Trophoblast cell (in vitro differentiated cells and primary cell): ENCODE results near the gene PAN2. TPM values are rescaled to one million over a fixed set of nuclear protein-coding genes. Genes with fewer than 3 reads are reported as not detected.

Experiments used
- DNase-seq, 2 donors: peaks; one replicate each; pipeline ENCODE4 v3.0.0-alpha.2; 2016
- H2AFZ ChIP-seq: 2 replicates; pipeline ENCODE4 v1.6.1; 2013; ENCODE audit warnings: low read length, moderate library complexity, mild to moderate bottlenecking; ENCODE audit not compliant: insufficient read depth, poor library complexity
- H2AK5ac ChIP-seq: 2 replicates; pipeline ENCODE4 v1.6.1; 2013; ENCODE audit warnings: mild to moderate bottlenecking, low read length
- H2BK120ac ChIP-seq: 2 replicates; pipeline ENCODE4 v1.6.1; 2013; ENCODE audit warnings: low read length, mild to moderate bottlenecking, moderate library complexity; ENCODE audit not compliant: insufficient read depth, poor library complexity
- H2BK12ac ChIP-seq: 2 replicates; pipeline ENCODE4 v1.6.1; 2013; ENCODE audit warnings: mild to moderate bottlenecking, low read length, moderate library complexity
- H2BK5ac ChIP-seq: 2 replicates; pipeline ENCODE4 v1.6.1; 2013; ENCODE audit warnings: low read length, low read depth, moderate library complexity, mild to moderate bottlenecking; ENCODE audit not compliant: poor library complexity
- H3K14ac ChIP-seq: 2 replicates; pipeline ENCODE4 v1.6.1; 2013; ENCODE audit warnings: mild to moderate bottlenecking, low read length
- H3K18ac ChIP-seq: 2 replicates; pipeline ENCODE4 v1.6.1; 2013; ENCODE audit warnings: mild to moderate bottlenecking, low read length
- H3K23ac ChIP-seq: 2 replicates; pipeline ENCODE4 v1.6.1; 2013; ENCODE audit warnings: low read length
- H3K27ac ChIP-seq: 2 replicates; pipeline ENCODE4 v1.5.1; 2013; ENCODE audit warnings: low read depth, mild to moderate bottlenecking, inconsistent platforms, low read length, moderate library complexity
- H3K27me3 ChIP-seq: 2 replicates; pipeline ENCODE4 v1.6.1; 2013; ENCODE audit warnings: inconsistent platforms, mild to moderate bottlenecking, low read length, moderate library complexity; ENCODE audit not compliant: insufficient read depth
- H3K36me3 ChIP-seq, 2 experiments: 1 replicate in 1 of 2; 2 replicates in 1 of 2; pipeline ENCODE4 v1.6.1; 2013; ENCODE audit warnings: low read length in 2 of 2, mild to moderate bottlenecking in 2 of 2, moderate library complexity in 1 of 2; ENCODE audit not compliant: insufficient read depth in 2 of 2, control insufficient read depth in 1 of 2
- H3K4ac ChIP-seq: 2 replicates; pipeline ENCODE4 v1.6.1; 2013; ENCODE audit warnings: low read depth, mild to moderate bottlenecking, low read length, moderate library complexity
- H3K4me1 ChIP-seq, 2 experiments: 1 replicate in 1 of 2; 2 replicates in 1 of 2; pipeline ENCODE4 v1.6.1; 2013; ENCODE audit warnings: low read length in 2 of 2, mild to moderate bottlenecking in 2 of 2, moderate library complexity in 1 of 2; ENCODE audit not compliant: insufficient read depth in 2 of 2, control insufficient read depth in 1 of 2
- H3K4me2 ChIP-seq: 2 replicates; pipeline ENCODE4 v1.6.1; 2013; ENCODE audit warnings: inconsistent platforms, mild to moderate bottlenecking, low read length, moderate library complexity
- H3K4me3 ChIP-seq: 2 replicates; pipeline ENCODE4 v1.5.1; 2013; ENCODE audit warnings: mild to moderate bottlenecking, low read depth, low read length, inconsistent platforms
- H3K79me1 ChIP-seq: one replicate; pipeline ENCODE4 v1.6.1; 2013; ENCODE audit warnings: low read length
- H3K79me2 ChIP-seq: 2 replicates; pipeline ENCODE4 v1.6.1; 2013; ENCODE audit warnings: low read length, mild to moderate bottlenecking; ENCODE audit not compliant: control insufficient read depth, insufficient read depth, poor library complexity
- H3K9ac ChIP-seq: 2 replicates; pipeline ENCODE4 v1.6.1; 2013; ENCODE audit warnings: mild to moderate bottlenecking, low read length
- H3K9me3 ChIP-seq: 2 replicates; pipeline ENCODE4 v1.6.1; 2013; ENCODE audit warnings: low read depth, mild to moderate bottlenecking, control low read depth, inconsistent platforms, low read length; ENCODE audit not compliant: insufficient read depth
- H4K12ac ChIP-seq: 2 replicates; pipeline ENCODE4 v1.6.1; 2013; ENCODE audit warnings: low read depth, mild to moderate bottlenecking, low read length, moderate library complexity
- H4K8ac ChIP-seq: 2 replicates; pipeline ENCODE4 v1.6.1; 2013; ENCODE audit warnings: low read depth, mild to moderate bottlenecking, low read length, moderate library complexity
- H4K91ac ChIP-seq: one replicate; pipeline ENCODE4 v1.6.1; 2013; ENCODE audit warnings: low read depth, mild to moderate bottlenecking, low read length, moderate library complexity
- WGBS: extraction: QIAGEN DNeasy Blood & Tissue Kit; methylation state at CpG from one replicate; pipeline ENCODE4 v1.1.7; 2013; ENCODE audit warnings: missing lambda C conversion rate; ENCODE audit not compliant: insufficient read length, insufficient coverage; ENCODE audit errors: extremely low coverage; 5-methylcytosine and 5-hydroxymethylcytosine counted together
- polyA plus RNA-seq: library from polyadenylated mRNA; stranded (reverse); fragments of 200-250 nt; gene quantifications from 2 replicates; pipeline ENCODE4 v1.2.3, GENCODE V29; 2013

PAN2 gene, protein sequence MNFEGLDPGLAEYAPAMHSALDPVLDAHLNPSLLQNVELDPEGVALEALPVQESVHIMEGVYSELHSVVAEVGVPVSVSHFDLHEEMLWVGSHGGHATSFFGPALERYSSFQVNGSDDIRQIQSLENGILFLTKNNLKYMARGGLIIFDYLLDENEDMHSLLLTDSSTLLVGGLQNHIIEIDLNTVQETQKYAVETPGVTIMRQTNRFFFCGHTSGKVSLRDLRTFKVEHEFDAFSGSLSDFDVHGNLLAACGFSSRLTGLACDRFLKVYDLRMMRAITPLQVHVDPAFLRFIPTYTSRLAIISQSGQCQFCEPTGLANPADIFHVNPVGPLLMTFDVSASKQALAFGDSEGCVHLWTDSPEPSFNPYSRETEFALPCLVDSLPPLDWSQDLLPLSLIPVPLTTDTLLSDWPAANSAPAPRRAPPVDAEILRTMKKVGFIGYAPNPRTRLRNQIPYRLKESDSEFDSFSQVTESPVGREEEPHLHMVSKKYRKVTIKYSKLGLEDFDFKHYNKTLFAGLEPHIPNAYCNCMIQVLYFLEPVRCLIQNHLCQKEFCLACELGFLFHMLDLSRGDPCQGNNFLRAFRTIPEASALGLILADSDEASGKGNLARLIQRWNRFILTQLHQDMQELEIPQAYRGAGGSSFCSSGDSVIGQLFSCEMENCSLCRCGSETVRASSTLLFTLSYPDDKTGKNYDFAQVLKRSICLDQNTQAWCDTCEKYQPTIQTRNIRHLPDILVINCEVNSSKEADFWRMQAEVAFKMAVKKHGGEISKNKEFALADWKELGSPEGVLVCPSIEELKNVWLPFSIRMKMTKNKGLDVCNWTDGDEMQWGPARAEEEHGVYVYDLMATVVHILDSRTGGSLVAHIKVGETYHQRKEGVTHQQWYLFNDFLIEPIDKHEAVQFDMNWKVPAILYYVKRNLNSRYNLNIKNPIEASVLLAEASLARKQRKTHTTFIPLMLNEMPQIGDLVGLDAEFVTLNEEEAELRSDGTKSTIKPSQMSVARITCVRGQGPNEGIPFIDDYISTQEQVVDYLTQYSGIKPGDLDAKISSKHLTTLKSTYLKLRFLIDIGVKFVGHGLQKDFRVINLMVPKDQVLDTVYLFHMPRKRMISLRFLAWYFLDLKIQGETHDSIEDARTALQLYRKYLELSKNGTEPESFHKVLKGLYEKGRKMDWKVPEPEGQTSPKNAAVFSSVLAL
- 15.4 and 16.2 TPM in 2 replicates for polyA plus RNA-seq

- H3K4me2 ChIP-seq = peak within 1 kb of the TSS; percentile 82
- peak within 1 kb of the TSS; percentile 53 for H3K4ac ChIP-seq
- WGBS = no CpG with 5 or more reads among the region's 45 CpGs
- H3K27me3 ChIP-seq = no peaks in the 10 kb centered on the region
- DNase-seq = peak; percentile 92 to 93
- H3K27ac ChIP-seq = peak within 1 kb of the TSS; percentile 95
- H3K79me2 ChIP-seq = peaks cover 2% of the 10 kb centered on the region
- peak within 1 kb of the TSS; percentile 67 for H3K14ac ChIP-seq
- H3K79me1 ChIP-seq = peaks cover 8% of the 10 kb centered on the region
- H4K91ac ChIP-seq = peak within 1 kb of the TSS; percentile 93
- no peaks in the 10 kb centered on the region for H3K36me3 ChIP-seq
- peak within 1 kb of the TSS; percentile 69 for H4K12ac ChIP-seq
- H2BK12ac ChIP-seq = peak within 1 kb of the TSS; percentile 5
- peak within 1 kb of the TSS; percentile 23 for H2BK5ac ChIP-seq
- peaks cover 7 to 8% of the 10 kb centered on the region in 2 experiments for H3K4me1 ChIP-seq
- H3K18ac ChIP-seq = peak within 1 kb of the TSS; percentile 77
- H2AK5ac ChIP-seq = peak within 1 kb of the TSS; percentile 51
- H3K9me3 ChIP-seq = no peaks in the 10 kb centered on the region
- peak within 1 kb of the TSS; percentile 67 for H3K4me3 ChIP-seq
- H2BK120ac ChIP-seq = peak within 1 kb of the TSS; percentile 48
- no peak within 1 kb of the TSS for H3K23ac ChIP-seq
- H2AFZ ChIP-seq = peak within 1 kb of the TSS; percentile 21
- H4K8ac ChIP-seq = peak within 1 kb of the TSS; percentile 94
- H3K9ac ChIP-seq = peak within 1 kb of the TSS; percentile 90
Measured at GRCh38 chr12:56333679-56334489, at the start of gene PAN2. Gene PAN2, minus strand, starts transcription at chr12:56334000. Its CDS starts 906 bp downstream, at chr12:56333094.

DNA sequence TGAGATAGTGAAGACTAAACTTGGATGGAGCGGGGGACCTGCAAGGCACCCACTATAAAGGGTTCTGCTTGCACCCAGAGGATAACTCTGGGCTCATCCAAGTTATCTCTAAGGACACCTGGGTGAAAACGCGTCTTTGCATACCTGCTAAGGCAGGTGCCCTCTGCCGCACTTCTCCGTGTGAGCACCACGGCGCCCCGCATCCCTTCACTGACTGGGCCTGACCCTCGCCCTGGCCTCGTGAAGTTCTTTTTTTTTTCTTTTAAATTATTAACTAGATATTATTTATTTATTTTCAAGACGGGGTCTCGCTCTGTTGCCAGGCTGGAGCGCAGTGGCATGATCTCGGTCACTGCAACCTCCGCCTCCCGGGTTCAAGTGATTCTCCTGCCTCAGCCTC, 48.8 kb upstream of the PAN2 start:
- Histone ChIP-seq H3K4me1 (peaks cover 0 to 5% of the 10 kb centered on the region in 2 experiments), H3K14ac (no peak overlapping the region), H3K18ac (no peak overlapping the region), H3K79me1 (no peaks in the 10 kb centered on the region), H3K36me3 (no peaks in the 10 kb centered on the region), H3K27me3 (no peaks in the 10 kb centered on the region), H2BK5ac (no peak overlapping the region), H3K4me3 (no peak overlapping the region), H4K12ac (no peak overlapping the region), H2AK5ac (no peak overlapping the region), H2BK12ac (no peak overlapping the region), H3K79me2 (no peaks in the 10 kb centered on the region), H3K9me3 (no peaks in the 10 kb centered on the region), H3K4me2 (no peak overlapping the region), H3K27ac (no peak overlapping the region), H4K91ac (no peak overlapping the region), H3K4ac (no peak overlapping the region), H4K8ac (no peak overlapping the region), H3K23ac (no peak overlapping the region), H2BK120ac (no peak overlapping the region), H2AFZ (no peak overlapping the region), H3K9ac (no peak overlapping the region)
- WGBS = no CpG with 5 or more reads among the region's 16 CpGs
- no peak for DNase-seq

DNA sequence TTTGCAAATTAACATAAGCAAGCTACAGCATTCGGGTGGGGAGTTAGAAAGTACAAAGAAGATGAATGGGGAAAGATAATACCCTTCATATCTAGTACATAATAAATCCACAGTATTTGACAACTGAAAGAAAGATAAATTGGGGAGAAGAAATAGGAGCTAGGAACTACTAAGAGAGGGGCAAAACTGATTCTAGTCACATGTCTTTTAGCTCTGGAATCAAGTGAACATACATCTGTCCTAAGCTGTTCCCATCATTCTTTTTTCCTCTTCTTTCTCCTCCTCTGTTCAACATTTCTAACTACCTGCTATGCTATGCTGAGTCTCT, 44.2 kb upstream of the PAN2 start:
- H3K79me2 ChIP-seq = no peaks in the 10 kb centered on the region
- no peak overlapping the region for H3K18ac ChIP-seq
- H3K9ac ChIP-seq = no peak overlapping the region
- H4K91ac ChIP-seq = no peak overlapping the region
- H3K4me2 ChIP-seq = no peak overlapping the region
- H2AK5ac ChIP-seq = no peak overlapping the region
- H3K23ac ChIP-seq = no peak overlapping the region
- no peaks in the 10 kb centered on the region for H3K27me3 ChIP-seq
- no peak overlapping the region for H4K12ac ChIP-seq
- H3K4me3 ChIP-seq = no peak overlapping the region
- H3K4ac ChIP-seq = no peak overlapping the region
- H3K79me1 ChIP-seq = no peaks in the 10 kb centered on the region
- H4K8ac ChIP-seq = no peak overlapping the region
- no peak for DNase-seq
- H2BK12ac ChIP-seq = no peak overlapping the region
- H2AFZ ChIP-seq = no peak overlapping the region
- H2BK120ac ChIP-seq = no peak overlapping the region
- no peak overlapping the region for H3K14ac ChIP-seq
- H2BK5ac ChIP-seq = no peak overlapping the region
- no peaks in the 10 kb centered on the region for H3K9me3 ChIP-seq
- no peak overlapping the region for H3K27ac ChIP-seq
- WGBS = no CpG with 5 or more reads among the region's 1 CpG
- no peaks in the 10 kb centered on the region for H3K4me1 ChIP-seq
- H3K36me3 ChIP-seq = no peaks in the 10 kb centered on the region
